Activated naive CD4-positive, alpha-beta T cell treated with Interleukin-2 at 50 U/mL for 16 hours (primary cell): Measurements from ENCODE around the gene TSPY10.
"Not testable (repeated sequence)": the region's sequence is repeated elsewhere in the genome, so short reads cannot be mapped to it uniquely, and the experiment has no call there.

Source experiments
- DNase-seq: peaks from one replicate; pipeline ENCODE4 v3.0.0-alpha.2; 2020

TSPY10 gene, protein sequence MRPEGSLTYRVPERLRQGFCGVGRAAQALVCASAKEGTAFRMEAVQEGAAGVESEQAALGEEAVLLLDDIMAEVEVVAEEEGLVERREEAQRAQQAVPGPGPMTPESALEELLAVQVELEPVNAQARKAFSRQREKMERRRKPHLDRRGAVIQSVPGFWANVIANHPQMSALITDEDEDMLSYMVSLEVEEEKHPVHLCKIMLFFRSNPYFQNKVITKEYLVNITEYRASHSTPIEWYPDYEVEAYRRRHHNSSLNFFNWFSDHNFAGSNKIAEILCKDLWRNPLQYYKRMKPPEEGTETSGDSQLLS

DNA sequence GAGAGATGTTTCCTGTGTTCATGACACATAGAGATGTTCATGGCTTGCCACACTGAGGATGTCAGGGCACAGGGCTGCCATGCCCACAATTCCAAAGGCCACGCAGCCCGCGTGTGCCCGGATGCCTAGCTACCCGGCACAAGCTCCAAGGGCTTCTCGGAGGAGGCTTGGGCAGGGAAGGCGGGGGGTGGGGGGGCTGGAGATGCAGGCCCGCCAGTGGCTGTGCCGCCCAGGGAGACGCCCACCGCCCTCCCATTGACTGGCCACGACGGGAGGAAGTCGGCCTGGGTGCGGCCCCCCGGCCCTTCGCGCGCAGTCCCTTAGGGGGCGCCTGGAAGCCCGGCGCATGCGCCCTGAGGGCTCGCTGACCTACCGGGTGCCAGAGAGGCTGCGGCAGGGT is at the start of gene TSPY10:
TSS of gene TSPY10 (plus strand) at position 301 of the 400 bp plus-strand sequence. CDS start at position 347, 46 bp downstream.
- not testable (repeated sequence) for DNase-seq

DNA sequence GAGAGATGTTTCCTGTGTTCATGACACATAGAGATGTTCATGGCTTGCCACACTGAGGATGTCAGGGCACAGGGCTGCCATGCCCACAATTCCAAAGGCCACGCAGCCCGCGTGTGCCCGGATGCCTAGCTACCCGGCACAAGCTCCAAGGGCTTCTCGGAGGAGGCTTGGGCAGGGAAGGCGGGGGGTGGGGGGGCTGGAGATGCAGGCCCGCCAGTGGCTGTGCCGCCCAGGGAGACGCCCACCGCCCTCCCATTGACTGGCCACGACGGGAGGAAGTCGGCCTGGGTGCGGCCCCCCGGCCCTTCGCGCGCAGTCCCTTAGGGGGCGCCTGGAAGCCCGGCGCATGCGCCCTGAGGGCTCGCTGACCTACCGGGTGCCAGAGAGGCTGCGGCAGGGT is 40.7 kb upstream of the TSPY10 start, which contains the start of gene TSPY9:
TSS of gene TSPY9 (plus strand) at position 301 of the 400 bp plus-strand sequence. CDS start at position 347, 46 bp downstream.
- not testable (repeated sequence) for DNase-seq

- DNase-seq, result not testable (repeated sequence)
Measured at GRCh38 chrY:9504396-9504795, 23.3 kb upstream of the TSPY10 start.

GRCh38 chrY:9516287-9516686 is 11.4 kb upstream of the TSPY10 start:
- not testable (repeated sequence) for DNase-seq
